OCI-LY1 (cell line): Measurements from ENCODE around the gene TMEM106C.

Experiments
- EZH2 ChIP-seq: fragments of 200-600 bp; sonication (generic), shearing (Covaris generic); IDR thresholded peaks from 2 replicates; pipeline ENCODE4 v1.8.0; 2017; ENCODE audit warnings: borderline replicate concordance, mixed run types, mild to moderate bottlenecking, antibody characterized with exemption, low read length, moderate library complexity, mixed read lengths
- TF ChIP-seq, protein P1 (sequence below): fragments of 200-600 bp; sonication (generic), shearing (Covaris generic); IDR thresholded peaks from 2 replicates; pipeline ENCODE4 v1.5.1; 2017; ENCODE audit warnings: mild to moderate bottlenecking, antibody characterized with exemption, low read length, moderate library complexity, mixed read lengths

DNA sequence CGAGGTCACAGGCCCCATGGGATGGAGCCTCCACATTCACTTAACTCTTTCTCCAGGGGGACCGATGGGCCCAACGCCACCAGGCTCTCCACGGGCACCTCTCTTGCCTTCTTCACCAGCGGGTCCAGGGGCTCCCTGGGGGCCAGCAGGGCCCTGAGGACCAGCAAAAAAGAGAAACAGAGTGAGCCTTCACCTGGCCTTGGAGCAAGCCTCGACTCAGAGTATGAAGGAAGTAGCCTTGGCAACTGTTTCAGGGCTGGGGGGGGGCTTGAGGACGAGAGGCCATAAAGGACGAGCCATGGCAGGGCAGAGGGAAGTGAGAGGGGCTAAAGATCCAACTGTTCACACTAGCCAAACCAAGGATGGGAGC, 22.9 kb downstream of the TMEM106C start:
- TF ChIP-seq, protein P1, sequence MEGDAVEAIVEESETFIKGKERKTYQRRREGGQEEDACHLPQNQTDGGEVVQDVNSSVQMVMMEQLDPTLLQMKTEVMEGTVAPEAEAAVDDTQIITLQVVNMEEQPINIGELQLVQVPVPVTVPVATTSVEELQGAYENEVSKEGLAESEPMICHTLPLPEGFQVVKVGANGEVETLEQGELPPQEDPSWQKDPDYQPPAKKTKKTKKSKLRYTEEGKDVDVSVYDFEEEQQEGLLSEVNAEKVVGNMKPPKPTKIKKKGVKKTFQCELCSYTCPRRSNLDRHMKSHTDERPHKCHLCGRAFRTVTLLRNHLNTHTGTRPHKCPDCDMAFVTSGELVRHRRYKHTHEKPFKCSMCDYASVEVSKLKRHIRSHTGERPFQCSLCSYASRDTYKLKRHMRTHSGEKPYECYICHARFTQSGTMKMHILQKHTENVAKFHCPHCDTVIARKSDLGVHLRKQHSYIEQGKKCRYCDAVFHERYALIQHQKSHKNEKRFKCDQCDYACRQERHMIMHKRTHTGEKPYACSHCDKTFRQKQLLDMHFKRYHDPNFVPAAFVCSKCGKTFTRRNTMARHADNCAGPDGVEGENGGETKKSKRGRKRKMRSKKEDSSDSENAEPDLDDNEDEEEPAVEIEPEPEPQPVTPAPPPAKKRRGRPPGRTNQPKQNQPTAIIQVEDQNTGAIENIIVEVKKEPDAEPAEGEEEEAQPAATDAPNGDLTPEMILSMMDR = no peak
- no peak for TF ChIP-seq EZH2
